Right atrium auricular region (tissue), 2 donors: ENCODE results near the gene SMIM31. TPM values are rescaled to one million over a fixed set of nuclear protein-coding genes. Genes with fewer than 3 reads are reported as not detected.

Experiments
- DNase-seq: peaks from one replicate; pipeline ENCODE4 v3.0.0-alpha.2; 2019; ENCODE audit warnings: low spot score
- H3K27ac ChIP-seq, 2 donors: fragments of 200-600 bp; sonication (generic); 1 replicate in 1 of 2; 2 replicates in 1 of 2; pipeline ENCODE4 v1.5.1; 2016 to 2019
- H3K27me3 ChIP-seq, 2 donors: fragments of 200-600 bp; sonication (generic); one replicate each; pipeline versions ENCODE4 v1.5.1 to v1.6.0; 2017 to 2019
- H3K36me3 ChIP-seq: fragments of 200-600 bp; sonication (generic); one replicate; pipeline ENCODE4 v1.5.1; 2016
- H3K4me1 ChIP-seq, 2 donors: fragments of 200-600 bp; sonication (generic); one replicate each; pipeline versions ENCODE4 v1.5.1 to v1.6.0; 2017 to 2019
- H3K4me3 ChIP-seq, 2 donors: fragments of 200-600 bp; sonication (generic); 1 replicate in 1 of 2; 2 replicates in 1 of 2; pipeline ENCODE4 v1.5.1; 2017 to 2019; ENCODE audit warnings: mild to moderate bottlenecking in 1 of 2, moderate library complexity in 1 of 2
- H3K9me3 ChIP-seq, 2 donors: fragments of 200-600 bp; sonication (generic); one replicate each; pipeline ENCODE4 v1.5.1; 2019
- total RNA-seq, 2 donors: library from RNA; depleted of rRNA; stranded (reverse); fragments of >200 nt; gene quantifications; one replicate each; pipeline ENCODE4 v1.1.0, GENCODE V29; 2016
- TF ChIP-seq, protein P1 (sequence below), 2 donors: fragments of 200-600 bp; sonication (generic); IDR thresholded peaks; one replicate each; pipeline ENCODE4 v1.5.1; 2019; ENCODE audit warnings: antibody characterized with exemption in 2 of 2

SMIM31 gene
- not detected for total RNA-seq

DNA sequence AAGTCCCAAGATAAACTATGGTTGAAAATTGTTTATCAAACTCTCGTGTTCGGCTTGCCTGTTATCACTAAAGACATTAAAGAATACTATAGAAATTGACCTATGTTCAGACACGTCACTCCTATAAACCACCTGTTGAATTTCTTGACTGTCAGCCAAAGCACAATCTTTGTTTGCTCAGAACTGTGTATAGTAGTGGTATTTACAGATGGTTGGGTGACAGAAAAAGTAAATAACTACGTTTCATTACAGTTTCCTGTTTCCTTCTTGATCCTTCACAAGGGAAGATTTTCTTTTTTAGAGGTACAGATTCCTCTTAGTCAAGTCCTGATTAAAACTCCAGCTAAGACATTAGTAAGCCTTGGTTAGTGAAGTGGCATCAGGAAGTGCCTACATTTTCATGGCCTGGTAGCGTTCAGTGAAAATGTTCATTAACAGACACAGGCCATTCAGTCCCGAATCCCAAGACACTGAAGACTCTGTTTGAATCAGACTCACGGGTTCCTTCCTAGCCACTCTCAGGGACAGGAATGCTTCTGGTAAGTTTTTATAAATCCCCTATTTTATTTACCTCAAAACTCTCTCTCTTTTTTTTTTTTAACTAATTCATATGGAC is at the start of gene SMIM31:
TSS of gene SMIM31 (plus strand) at position 259 of the 616 bp plus-strand sequence. CDS start 16,313 bp downstream, outside the sequence.
- TF ChIP-seq, protein P1, sequence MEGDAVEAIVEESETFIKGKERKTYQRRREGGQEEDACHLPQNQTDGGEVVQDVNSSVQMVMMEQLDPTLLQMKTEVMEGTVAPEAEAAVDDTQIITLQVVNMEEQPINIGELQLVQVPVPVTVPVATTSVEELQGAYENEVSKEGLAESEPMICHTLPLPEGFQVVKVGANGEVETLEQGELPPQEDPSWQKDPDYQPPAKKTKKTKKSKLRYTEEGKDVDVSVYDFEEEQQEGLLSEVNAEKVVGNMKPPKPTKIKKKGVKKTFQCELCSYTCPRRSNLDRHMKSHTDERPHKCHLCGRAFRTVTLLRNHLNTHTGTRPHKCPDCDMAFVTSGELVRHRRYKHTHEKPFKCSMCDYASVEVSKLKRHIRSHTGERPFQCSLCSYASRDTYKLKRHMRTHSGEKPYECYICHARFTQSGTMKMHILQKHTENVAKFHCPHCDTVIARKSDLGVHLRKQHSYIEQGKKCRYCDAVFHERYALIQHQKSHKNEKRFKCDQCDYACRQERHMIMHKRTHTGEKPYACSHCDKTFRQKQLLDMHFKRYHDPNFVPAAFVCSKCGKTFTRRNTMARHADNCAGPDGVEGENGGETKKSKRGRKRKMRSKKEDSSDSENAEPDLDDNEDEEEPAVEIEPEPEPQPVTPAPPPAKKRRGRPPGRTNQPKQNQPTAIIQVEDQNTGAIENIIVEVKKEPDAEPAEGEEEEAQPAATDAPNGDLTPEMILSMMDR (IDR thresholded peaks at IDR 0.05), result no peak
- Histone ChIP-seq H3K36me3 (no peaks in the 10 kb centered on the region), H3K27me3 (no peaks in the 10 kb centered on the region), H3K27ac (no peak within 1 kb of the TSS), H3K9me3 (peaks cover 0 to 5% of the 10 kb centered on the region in 2 donors), H3K4me3 (no peak within 1 kb of the TSS), H3K4me1 (no peaks in the 10 kb centered on the region)
- DNase-seq, result no peak

DNA sequence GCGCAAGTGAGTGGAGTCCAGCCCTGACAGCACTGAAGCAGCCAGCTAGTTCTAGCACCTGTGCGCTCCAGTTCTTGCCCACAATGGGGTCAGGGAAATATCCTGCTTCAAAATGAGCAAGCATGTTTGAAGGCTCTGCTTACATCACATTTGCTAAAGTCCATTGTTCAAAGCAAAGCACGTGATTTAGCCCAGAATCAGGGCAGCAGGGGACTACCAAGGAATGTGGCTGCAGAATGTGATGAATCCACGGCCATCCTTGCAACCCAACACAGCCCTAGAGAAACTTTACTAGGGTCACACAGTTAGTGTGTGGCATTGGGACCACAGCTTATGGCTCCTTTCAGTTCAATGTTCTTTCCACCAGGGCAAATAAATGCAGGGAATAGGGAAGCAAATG is 47.3 kb upstream of the SMIM31 start:
- Histone ChIP-seq H3K4me3 (no peak overlapping the region), H3K4me1 (no peaks in the 10 kb centered on the region), H3K27ac (no peak overlapping the region), H3K9me3 (no peaks in the 10 kb centered on the region), H3K36me3 (no peaks in the 10 kb centered on the region), H3K27me3 (no peaks in the 10 kb centered on the region)
- TF ChIP-seq, protein P1 (IDR thresholded peaks at IDR 0.05), result no peak
- no peak for DNase-seq

DNA sequence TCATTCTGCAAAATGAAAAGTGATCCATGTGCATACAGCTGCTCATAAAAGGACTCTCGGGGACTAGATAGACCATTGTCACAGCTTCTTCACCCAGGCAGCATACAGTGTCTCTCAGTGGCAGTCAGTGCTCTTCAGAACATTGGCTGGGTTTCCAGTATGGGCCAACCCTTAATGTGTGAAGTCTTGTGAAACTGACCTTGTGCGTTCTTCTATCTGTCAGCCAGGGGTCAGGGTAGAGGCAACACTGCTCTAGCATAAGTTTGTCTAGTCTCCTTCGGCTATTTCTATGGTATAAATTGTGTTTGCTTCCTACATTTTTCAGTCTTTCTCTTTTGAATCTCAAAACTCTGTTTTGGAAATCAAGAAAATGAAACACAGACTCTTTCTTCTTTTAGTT is 37.0 kb upstream of the SMIM31 start:
- TF ChIP-seq, protein P1 (IDR thresholded peaks at IDR 0.05), result peak in 1 of 2 donors; percentile 19
- no peaks in the 10 kb centered on the region for H3K4me1 ChIP-seq
- no peaks in the 10 kb centered on the region for H3K27me3 ChIP-seq
- no peak for DNase-seq
- no peaks in the 10 kb centered on the region for H3K9me3 ChIP-seq
- H3K4me3 ChIP-seq, result no peak overlapping the region
- no peaks in the 10 kb centered on the region for H3K36me3 ChIP-seq
- H3K27ac ChIP-seq, result no peak overlapping the region

DNA sequence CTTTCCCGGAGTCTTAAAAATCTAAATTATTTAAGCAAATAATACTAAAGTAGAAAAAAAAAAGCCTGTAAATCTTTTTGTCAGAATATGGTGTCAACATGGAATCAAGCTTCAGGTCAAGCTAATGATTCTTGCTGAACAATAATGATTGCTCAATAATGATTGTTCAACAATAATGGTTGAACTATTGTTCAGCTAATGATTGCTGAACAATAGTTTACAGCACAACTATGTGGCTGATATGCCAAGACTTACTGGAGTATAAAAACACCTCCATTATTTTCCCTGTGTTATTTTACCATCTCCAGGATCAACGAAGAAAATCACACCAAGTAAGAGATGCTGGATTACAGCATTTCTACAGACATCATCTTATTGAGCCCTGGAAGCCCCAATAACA is 35.1 kb upstream of the SMIM31 start:
- Histone ChIP-seq H3K4me1 (no peaks in the 10 kb centered on the region), H3K9me3 (no peaks in the 10 kb centered on the region), H3K27me3 (no peaks in the 10 kb centered on the region), H3K36me3 (no peaks in the 10 kb centered on the region), H3K27ac (no peak overlapping the region), H3K4me3 (no peak overlapping the region)
- DNase-seq, result no peak
- TF ChIP-seq, protein P1 (IDR thresholded peaks at IDR 0.05), result no peak

DNA sequence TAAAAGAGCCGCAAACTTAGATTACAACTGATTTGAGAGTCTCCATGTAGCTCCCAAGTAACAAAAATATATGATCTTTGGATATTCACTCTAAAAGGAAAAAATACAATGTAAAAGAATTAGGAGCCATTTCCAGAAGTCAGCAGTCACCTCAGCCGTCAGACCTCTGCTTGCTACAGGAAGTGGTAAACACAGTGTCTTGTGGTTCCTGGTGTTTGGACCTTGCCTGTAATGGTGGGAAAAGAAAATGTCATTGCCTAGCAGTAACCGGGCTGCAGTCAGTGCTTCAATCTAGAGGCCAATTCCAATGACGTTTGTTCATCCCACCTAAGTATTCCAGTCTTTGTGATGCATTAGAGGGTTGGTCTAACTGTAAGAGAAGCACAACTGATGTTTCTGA is 28.9 kb upstream of the SMIM31 start:
- DNase-seq, result no peak
- no peak overlapping the region for H3K27ac ChIP-seq
- no peaks in the 10 kb centered on the region for H3K4me1 ChIP-seq
- H3K27me3 ChIP-seq, result no peaks in the 10 kb centered on the region
- no peaks in the 10 kb centered on the region for H3K9me3 ChIP-seq
- TF ChIP-seq, protein P1 (IDR thresholded peaks at IDR 0.05), result no peak
- H3K36me3 ChIP-seq, result no peaks in the 10 kb centered on the region
- H3K4me3 ChIP-seq, result no peak overlapping the region
